Measurements from ENCODE around the gene PLOD3.

DNA sequence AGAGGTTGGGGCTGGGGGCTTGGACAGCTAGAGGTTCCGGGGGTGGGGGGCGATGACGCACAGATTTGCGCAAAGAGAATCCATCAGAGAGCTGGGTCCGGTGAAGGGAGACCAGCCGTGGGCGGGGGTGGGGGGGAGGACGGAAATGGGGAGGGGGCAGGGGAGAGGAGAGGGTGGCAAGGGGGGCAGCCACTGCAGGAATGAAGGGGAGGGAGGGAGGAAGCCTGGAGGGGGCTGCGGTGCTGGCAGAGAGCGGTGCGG lies 50.8 kb downstream of the PLOD3 start:
- no peak for TF ChIP-seq CTCF (IDR thresholded peaks at IDR 0.05)
- no peak for TF ChIP-seq POLR2A (IDR thresholded peaks at IDR 0.05)
- TF ChIP-seq POLR2AphosphoS5 (IDR thresholded peaks at IDR 0.05): no peak
- no peak for TF ChIP-seq EP300 (IDR thresholded peaks at IDR 0.05)
